Skin of body (tissue), 2 donors: ENCODE results near the gene PLEKHJ1. TPM values are rescaled to one million over a fixed set of nuclear protein-coding genes. Genes with fewer than 3 reads are reported as not detected.

Source experiments
- DNase-seq: peaks from one replicate; lab custom pipeline; 2025; lab: John Stamatoyannopoulos, UW
- total RNA-seq: library from RNA; depleted of rRNA; stranded (reverse); fragments of >200 nt; gene quantifications from one replicate; pipeline ENCODE4 v1.2.3, GENCODE V29; 2014

The PLEKHJ1 gene
- total RNA-seq, 1 donor from 2014 or later = 36.7 TPM

DNA sequence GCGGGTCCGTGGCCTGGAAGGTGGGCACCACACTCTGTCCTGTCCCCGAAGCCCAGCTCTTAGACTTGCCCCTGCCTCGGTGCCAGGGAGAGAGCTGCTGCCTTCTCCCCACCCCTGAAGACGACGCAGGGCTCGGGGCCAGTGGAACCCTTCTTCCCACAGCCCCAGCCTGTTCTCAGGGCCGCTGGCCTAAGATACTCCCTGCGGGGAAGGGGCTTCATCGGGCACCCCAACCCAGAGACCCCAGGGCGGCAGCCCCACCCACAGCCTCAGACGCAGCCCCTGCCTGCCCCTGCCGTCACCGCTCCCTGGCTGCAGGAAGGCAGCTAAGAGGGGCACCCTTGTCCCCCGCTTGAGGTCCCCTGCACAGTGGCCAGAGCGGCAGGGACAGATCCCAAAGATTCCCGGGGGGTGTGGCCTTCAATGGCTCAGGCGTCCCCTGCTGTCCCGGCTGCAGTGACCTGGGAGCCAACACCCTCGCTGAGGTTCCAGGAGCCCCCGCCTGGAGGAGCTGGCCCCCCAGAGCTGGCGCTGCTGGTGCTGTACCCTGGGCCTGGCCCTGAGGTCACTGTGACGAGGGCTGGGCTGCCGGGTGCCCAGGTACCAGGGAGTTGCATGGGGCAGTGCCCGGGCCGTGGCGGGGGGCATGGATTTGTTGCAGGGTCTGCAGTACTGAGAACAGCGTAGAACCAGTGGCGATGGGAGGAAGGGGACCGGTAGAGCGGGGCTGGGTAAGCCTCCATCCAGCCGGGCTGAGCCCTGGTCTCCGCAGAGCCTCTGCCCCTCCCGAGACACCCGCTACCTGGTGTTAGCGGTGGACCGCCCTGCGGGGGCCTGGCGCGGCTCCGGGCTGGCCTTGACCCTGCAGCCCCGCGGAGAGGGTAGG, 14.0 kb upstream of the PLEKHJ1 start:
- no peak for DNase-seq

DNA sequence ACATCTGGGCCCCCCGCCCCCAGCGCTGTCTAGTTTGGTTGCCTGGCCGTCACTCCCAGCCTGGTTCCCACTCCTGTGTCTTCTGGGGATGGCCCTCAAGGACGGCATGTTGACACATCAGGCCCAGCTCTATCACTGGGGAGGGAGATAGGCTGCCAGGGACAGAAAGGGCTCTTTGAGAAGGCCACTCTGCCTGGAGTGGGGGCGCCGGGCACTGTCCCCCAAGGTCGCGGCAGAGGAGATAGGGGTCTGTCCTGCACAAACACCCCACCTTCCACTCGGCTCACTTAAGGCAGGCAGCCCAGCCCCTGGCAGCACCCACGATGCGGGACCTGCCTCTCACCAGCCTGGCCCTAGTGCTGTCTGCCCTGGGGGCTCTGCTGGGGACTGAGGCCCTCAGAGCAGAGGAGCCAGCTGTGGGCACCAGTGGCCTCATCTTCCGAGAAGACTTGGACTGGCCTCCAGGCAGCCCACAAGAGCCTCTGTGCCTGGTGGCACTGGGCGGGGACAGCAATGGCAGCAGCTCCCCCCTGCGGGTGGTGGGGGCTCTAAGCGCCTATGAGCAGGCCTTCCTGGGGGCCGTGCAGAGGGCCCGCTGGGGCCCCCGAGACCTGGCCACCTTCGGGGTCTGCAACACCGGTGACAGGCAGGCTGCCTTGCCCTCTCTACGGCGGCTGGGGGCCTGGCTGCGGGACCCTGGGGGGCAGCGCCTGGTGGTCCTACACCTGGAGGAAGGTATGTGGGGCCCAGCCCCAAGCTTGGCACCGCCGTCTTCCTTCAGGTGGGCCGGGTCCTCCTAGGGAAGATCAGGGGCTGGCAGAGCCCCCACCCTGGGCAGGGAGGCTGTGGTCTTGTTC, 13.1 kb upstream of the PLEKHJ1 start, which contains the start of gene AMH:
Gene AMH (plus strand): TSS at position 314 of the 857 bp plus-strand sequence. CDS start 10 bp downstream, at position 324.
- DNase-seq = no peak

DNA sequence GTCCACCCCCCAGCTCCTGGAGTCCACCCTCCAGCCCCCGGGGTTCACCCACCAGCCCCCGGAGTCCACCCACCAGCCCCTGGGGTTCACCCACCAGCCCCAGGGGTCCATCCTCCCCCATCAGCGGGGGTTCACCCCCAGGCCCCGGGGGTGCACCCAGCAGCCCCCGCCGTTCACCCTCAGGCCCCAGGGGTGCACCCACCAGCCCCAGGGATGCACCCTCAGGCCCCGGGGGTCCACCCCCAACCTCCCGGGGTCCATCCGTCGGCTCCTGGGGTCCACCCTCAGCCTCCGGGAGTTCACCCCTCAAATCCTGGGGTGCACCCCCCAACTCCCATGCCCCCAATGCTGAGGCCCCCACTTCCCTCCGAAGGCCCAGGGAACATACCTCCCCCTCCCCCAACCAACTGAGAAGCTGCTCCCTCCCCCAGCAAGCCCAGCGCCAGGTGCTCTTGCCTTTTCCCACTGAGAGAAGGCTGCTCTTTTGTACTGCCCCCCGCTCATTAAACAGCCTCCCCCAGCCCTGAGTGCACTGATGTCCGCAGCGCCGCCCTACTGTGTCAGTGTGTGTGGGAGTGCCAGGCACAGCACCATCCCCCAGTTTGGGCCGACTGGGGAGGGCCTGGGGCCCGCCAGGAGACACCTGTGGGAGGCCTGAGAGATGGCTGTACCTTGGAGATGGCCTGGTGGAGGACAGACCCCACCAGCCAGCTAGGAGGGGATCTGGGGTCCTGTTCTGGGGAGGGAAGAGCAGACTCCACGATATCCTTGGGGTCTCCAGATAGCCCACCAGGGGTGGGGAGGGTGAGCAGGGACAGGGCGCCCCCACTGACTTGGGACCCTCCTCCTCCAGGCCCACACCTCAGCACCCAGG, 12.2 kb upstream of the PLEKHJ1 start:
- no peak for DNase-seq

DNA sequence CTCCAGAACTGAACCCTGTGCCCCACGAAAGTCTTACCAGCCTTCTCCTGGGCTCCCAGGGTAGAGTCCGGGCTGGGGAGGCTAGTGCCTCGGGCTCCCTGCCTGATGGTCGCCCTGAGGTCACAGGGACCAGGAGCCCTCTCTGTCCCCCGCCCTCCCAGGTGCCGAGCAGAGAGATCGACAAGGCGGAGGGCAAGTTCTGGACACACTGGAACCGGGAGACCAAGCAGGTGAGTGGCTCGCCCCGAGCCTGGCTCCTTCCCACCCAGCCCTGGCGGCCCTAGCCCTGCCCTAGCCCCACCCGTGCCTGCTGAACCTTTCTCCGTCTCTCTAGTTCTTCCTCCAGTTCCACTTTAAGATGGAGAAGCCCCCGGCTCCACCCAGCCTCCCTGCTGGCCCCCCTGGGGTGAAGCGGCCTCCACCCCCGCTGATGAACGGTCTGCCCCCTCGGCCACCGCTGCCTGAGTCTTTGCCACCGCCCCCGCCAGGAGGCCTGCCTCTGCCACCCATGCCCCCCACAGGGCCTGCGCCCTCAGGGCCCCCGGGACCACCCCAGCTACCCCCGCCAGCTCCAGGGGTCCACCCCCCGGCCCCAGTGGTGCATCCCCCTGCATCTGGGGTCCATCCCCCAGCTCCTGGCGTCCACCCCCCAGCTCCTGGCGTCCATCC, 11.4 kb upstream of the PLEKHJ1 start:
- no peak for DNase-seq

DNA sequence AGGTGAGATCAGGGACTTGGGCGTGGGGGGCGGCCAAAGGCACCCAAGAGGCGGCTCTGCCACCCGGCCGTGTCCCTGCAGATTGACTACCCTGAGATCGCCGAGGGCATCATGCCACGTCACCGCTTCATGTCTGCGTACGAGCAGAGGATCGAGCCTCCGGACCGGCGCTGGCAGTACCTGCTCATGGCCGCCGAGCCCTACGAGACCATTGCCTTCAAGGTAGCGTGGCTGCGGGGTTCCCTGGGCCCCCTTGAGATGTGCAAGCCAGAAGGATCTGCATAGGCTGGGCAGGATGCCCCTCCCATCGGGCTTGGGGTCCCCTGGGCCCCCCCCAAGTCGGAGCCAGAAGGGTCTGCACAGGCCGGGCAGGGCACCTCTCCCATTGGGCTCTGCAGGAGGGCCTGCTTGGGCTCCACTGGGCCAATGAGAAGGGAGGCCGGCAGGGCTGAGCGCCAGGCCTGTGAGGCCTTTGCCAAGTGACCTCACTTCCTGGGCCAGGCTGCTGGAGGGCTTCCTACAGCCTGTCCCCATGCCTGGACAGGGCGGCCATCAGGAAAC, 10.8 kb upstream of the PLEKHJ1 start:
- DNase-seq = no peak

DNA sequence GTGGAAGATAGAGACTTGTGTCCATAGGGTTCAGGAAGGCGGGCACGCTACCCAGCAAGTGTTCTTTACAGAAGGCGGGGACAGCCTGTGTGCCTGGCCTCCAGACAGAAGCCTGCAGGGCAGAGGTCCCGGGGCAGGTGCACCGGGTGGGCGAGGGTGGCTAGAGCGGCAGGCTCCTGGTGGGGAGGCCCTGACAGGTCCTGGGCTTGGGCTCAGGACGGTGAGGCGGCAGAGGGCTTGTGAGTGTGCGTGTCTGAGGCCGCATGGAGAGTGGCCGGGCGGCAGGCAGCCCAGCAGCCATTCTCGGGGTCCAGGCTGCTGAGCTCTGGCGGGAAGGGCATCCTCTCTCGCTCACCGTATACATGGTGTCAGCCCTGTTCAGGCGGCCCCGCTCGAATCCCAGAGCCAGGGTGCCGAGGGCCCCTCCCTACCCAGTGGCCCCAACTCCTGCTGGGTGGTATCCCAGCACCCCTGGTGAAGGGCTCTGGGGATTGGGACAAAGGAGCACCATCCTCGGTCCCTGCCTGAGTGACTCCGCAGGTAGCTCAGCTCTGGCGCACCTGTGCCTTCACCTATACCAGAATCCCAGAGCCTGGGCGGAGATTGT, 10.0 kb upstream of the PLEKHJ1 start:
- no peak for DNase-seq

DNA sequence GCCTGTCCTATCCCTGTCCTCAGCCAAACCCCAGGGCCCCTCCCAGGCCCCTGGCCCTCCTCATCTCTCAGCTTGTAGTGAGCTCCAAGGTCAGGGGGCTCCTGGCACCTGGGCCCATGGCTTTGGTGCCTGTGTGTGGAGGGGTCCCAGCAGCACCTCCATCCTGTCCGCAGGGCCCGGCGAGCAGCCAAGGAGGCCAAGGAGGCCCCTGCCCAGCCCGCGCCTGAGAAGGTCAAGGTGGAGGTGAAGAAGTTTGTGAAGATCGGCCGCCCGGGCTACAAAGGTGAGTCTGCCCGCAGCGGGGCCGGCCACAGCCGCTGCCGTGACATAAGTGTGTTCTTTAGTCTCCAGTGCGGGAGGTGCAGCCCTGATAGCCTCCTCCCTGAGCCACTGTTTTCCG, 9.1 kb upstream of the PLEKHJ1 start:
- DNase-seq = no peak

DNA sequence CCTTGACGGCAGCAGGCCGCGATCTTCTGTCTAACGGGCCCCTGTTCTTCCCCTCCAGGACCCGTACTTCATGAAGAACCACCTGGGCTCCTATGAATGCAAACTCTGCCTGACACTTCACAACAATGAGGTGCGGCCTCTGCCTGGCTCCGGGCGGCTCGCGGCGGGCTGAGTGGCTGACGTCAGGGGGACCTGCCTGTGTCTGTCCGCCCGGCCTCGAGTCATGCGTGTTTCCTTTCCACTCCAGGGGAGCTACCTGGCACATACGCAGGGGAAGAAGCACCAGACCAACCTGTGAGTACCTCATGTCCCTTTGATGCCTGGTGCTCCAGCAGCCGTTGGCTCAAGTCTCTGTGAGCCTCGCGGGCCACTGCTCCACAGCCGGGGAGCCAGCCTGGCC, 8.4 kb upstream of the PLEKHJ1 start:
- DNase-seq = no peak

DNA sequence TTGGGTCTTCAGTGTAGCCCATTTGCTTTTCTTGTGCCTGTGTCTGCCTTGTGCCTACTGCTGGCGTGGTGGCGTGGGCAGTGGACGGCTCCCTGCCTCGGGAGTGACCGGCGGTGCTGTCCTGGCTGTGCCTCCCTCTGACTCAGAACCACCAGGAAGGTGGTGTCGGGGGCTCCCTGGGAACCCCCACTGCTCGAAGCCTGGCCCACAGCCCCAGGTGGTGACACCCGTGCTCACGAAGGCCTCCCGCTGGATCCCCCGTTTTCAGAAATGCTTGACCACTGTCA, 7.9 kb upstream of the PLEKHJ1 start:
- no peak for DNase-seq

DNA sequence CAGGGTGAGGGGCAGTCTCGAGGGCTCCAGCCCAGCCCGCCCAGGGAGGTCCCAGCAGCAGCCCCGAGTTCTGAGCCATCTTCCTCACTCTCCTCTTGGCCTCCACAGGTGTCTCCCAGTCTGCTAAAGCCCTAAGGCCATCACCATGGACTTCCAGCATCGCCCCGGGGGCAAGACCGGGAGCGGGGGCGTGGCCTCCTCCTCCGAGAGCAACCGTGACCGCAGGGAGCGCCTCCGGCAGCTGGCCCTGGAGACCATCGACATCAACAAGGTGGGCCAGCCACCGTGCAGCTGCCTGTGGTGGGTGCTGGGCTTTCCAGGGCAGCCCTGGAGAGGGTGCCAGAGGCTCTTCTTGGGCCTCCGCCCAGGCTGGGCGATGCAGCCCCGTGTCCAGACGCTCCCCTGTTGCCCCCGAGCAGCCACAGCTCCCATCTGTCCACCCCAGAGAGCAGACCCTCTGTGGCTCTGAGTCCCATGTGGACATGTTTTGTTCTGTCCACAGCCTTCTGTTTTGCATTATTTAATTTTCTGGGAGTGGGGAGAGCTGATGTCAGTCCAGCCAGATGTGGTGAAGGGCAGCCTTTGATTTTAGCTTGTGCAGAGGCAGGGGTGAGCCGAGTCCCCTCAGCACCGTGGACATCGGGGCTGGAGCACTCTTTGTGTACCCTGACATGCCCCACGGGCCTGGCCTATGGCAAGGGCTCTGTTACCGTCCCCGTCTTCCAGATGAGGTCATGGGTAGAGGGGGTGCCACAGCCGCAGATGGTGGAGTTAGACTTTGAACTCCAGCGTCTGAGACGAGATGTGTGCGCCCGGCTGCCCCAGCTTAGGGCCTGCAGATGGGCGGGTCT, 7.4 kb upstream of the PLEKHJ1 start:
- DNase-seq = no peak

DNA sequence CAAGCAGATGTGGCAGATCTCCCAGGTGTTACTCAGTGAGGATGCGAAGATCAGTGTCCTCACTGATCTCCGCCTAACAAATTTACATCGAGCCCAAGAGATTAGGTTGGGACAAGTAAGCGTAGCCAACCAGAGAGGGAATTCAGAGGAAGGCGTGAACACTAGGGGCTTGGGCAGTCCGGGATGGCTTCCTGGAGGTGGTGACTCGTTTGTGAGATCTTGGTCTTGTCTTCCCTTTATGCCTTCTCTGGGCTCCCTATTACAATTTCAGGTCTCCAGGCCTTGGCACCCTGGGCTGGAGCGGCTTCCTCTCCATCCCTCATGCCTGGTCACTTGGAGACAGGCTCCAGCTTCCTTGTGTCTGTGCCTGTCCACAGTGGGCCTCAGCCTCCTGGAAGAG, 6.7 kb upstream of the PLEKHJ1 start:
- DNase-seq = no peak

DNA sequence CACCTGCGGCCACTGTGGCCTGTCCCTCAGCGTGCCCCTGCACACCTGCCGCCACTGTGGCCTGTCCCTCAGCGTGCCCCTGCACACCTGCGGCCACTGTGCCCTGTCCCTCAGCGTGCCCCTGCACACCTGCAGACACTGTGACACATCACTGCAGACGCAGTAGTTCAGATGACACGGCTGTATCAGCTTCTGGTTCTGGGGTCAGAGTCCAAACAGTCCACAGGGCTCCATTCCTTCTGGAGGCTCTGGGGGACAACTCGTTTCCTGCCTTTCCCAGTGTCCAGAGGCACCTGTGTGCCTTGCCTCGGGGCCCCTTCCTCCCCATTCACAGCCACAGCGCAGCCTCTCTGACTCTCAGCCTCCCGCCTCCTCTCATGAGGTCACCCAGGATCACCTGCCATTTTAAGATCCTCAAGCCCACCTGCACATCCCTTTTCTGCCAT, 6.0 kb upstream of the PLEKHJ1 start:
- DNase-seq = no peak

DNA sequence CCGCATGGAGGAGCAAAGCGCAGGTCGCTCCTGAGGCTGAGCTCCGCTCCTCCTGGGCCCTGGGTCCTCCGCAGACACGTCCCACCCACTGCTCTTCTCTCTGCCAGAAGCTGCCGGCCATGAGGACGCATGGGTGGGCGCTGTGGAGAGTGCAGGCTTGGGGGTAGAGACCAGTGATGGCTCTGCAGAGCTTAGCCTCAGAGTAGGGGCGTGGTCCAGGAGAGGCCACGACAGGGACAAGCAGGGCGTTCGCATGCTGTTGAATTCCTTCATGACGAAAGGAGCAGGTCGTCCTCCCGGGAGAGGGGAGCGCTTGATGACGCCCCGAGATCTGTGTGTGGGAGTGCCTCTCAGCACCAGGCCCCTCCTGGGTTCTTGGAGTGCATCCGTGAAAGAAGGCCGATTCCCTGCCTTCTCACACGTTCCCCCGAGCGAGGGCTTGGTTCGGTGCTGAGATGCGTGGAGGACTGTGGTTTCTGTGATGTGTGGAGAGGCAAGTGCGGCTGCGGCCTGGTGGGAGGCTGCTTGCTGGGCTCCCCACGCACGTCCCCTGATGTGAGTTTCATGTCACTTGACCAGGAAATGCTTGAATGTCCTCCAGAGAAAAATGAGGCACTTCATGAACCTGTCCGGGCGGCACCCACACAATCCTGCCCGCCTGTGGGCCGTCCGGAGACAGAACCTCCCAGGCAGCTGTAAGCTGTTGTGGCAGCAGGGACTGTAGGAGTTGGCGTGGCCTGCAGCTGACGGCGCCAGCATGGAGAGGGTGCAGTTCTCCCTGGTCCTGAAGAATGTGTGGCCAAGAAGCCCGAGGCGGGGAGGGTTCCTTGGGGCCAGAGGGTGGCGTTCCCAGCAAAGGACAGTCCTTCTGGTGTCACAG, 5.0 kb upstream of the PLEKHJ1 start:
- DNase-seq = no peak

DNA sequence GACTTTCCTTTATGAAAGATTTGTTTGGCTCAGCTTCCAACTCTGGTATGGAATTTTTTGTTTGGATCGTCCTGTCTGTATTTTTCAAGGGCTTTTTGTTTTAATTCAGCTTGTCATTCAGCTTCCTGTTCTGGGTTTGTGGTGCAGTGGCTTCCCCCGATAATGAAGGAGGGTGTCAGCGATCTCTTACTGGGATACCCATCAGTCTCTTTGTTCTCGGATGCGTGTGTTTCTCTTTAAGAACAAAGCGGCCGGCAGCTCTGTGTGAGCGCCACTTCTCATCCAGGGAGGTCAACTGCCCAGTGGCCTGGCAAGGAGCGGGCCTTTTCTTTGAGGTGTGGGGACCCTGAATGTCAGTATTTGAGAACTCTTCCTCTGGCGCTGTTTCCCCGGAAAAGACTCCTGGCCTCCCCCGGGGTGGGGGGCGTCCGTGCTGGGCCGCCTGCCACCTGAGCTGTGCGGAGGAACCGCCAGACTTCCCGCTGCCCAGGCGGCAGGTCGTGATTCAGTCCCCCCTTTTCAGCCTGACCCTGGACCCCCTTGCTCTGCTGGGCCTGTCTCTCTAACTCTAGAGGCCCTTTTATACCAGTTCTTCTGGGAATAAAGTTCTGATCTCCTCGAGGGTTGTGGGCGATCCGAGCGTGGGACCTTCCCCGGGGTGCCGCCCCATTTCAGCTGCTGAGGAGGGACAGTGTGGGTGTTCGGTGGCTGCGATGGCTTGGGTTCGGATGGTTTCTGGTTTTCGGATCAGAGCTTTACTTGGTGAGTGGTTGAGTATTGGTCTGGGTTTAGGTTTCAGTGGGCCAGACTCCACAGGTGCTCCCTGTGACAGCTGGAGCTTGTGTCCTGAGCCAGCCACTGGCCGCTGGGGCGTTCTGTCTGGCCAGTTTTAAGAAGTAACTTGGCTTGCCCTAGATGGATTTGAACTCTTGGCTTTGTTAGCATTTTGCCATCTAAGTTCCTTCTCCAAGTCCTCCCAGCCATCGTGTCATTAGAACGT, 3.9 kb upstream of the PLEKHJ1 start:
- no peak for DNase-seq

DNA sequence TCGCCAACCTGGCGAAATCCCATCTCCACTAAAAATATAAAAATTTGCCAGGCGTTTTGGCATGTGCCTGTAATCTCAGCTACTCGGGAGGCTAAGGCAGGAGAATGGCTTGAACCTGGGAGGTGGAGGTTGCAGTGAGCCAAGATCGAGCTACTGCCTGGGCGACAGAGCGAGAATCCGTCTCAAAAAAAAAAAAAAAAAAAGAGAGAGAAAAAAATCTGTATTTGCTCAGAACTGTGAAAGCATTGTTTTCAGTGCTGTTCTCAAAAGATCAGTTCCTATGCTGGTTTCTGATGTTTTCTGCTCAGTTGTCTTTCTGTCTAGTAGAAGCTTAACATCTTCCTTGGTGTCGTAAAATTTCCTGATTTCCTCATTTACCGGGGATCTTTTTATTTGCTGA, 3.0 kb upstream of the PLEKHJ1 start:
- DNase-seq = no peak

DNA sequence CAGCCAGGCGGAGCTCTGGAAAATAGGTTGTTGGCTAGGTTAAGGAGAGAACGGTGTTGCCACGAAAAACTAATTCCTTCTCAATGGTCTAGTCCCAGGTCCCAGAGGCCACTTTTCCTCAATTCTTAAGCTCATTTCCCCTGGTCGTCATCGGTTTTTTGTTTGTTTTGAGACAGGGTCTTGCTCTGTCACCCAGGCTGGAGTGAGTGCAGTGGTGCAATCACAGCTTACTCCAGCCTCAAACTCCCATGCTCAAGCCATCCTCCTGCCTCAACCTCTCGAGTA, 1.7 kb upstream of the PLEKHJ1 start:
- no peak for DNase-seq
